Muscle layer of colon (tissue), 2 donors: ENCODE results near the gene MCF2L.

Experiments
- H3K27ac ChIP-seq: one replicate; pipeline ENCODE4 v1.7.0; 2013; ENCODE audit warnings: low read depth, mild to moderate bottlenecking, low read length, moderate library complexity
- H3K27me3 ChIP-seq, 2 donors: one replicate each; pipeline ENCODE4 v1.7.0; 2013; ENCODE audit warnings: low read length in 2 of 2, mild to moderate bottlenecking in 2 of 2; ENCODE audit not compliant: insufficient read depth in 2 of 2, control insufficient read depth in 1 of 2
- H3K36me3 ChIP-seq: one replicate; pipeline ENCODE4 v1.7.0; 2013; ENCODE audit warnings: mild to moderate bottlenecking, low read length; ENCODE audit not compliant: insufficient read depth
- H3K4me1 ChIP-seq: one replicate; pipeline ENCODE4 v1.7.0; 2013; ENCODE audit warnings: mild to moderate bottlenecking, low read length; ENCODE audit not compliant: insufficient read depth
- H3K4me3 ChIP-seq, 2 donors: one replicate each; pipeline ENCODE4 v1.7.0; 2013; ENCODE audit warnings: low read length in 2 of 2, low read depth in 1 of 2, mild to moderate bottlenecking in 1 of 2, moderate library complexity in 1 of 2
- H3K9ac ChIP-seq: one replicate; pipeline ENCODE4 v1.7.0; 2013; ENCODE audit warnings: low read length
- H3K9me3 ChIP-seq: one replicate; pipeline ENCODE4 v1.7.0; 2013; ENCODE audit warnings: mild to moderate bottlenecking, low read length
- donor health status: abdominal sarcoma.
- donor health status: Adenocarcinoma of cecum.

Gene MCF2L

GRCh38 chr13:113033054-113033850 is 64.2 kb downstream of the MCF2L start:
- H3K4me1 ChIP-seq = no peaks in the 10 kb centered on the region
- no peak overlapping the region for H3K4me3 ChIP-seq
- H3K36me3 ChIP-seq = no peaks in the 10 kb centered on the region
- no peak overlapping the region for H3K9ac ChIP-seq
- no peak overlapping the region for H3K27ac ChIP-seq
- H3K27me3 ChIP-seq = no peaks in the 10 kb centered on the region
- no peaks in the 10 kb centered on the region for H3K9me3 ChIP-seq

DNA sequence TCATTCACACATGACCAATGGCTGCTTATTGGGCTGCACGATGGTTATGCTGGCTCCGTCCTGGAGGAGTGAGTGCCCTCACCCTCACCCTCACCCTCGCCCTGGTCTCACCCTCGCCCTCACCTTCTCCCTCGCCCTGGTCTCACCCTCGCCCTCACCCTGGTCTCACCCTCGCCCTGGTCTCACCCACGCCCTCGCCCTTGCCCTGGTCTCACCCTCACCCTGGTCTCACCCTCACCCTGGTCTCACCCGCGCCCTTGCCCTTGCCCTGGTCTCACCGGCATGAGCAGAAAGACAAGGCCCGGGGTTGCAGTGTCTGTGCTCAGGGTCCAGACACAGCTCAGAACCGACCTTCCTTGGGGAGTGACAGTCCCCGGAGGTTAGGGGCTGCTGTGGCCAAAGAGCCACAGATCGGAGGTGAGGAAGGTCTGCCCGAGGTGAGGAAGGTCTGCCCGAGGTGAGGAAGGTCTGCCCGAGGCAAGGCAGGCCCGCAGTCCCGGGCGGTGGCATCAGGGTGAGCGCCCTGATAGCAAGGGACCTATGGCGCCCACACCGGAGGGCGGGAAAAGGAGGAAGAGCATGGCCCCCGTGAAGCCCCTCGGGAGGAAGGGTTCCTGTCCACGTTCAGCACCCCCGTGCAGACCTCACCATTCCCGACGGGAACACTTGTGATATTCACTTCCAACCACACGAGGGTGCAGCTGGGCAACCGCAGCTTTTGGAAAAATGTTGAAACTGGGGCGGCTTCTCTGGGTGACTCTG is 65.6 kb downstream of the MCF2L start:
- no peak overlapping the region for H3K9ac ChIP-seq
- H3K27ac ChIP-seq = no peak overlapping the region
- no peaks in the 10 kb centered on the region for H3K4me1 ChIP-seq
- no peaks in the 10 kb centered on the region for H3K27me3 ChIP-seq
- no peak overlapping the region for H3K4me3 ChIP-seq
- no peaks in the 10 kb centered on the region for H3K36me3 ChIP-seq
- no peaks in the 10 kb centered on the region for H3K9me3 ChIP-seq

- Histone ChIP-seq H3K9ac (no peak overlapping the region), H3K36me3 (no peaks in the 10 kb centered on the region), H3K27ac (no peak overlapping the region), H3K4me3 (no peak overlapping the region), H3K4me1 (no peaks in the 10 kb centered on the region), H3K9me3 (no peaks in the 10 kb centered on the region), H3K27me3 (no peaks in the 10 kb centered on the region)
Observed at GRCh38 chr13:113035213-113035800, 66.3 kb downstream of the MCF2L start.

DNA sequence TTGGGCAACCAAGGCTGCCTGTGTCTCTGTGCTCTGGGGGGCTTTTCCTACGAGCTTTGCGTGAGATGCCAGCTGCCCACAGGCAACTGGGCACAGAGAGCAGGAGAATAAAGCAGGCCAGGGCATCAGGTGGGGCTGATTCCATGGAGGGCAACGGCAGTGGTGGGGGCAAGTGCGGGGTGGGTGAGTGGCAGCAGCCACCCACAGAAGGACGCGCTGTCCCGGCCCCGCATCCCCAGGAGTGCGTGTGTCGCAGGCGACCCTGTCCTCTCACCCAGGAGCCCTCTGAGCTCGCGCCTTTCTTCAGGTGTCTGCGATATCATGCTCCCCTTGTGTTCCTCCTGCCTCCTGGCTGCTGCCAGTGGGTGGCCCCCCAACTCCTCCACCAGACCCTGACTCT is 67.4 kb downstream of the MCF2L start:
- no peak overlapping the region for H3K9ac ChIP-seq
- no peaks in the 10 kb centered on the region for H3K36me3 ChIP-seq
- no peaks in the 10 kb centered on the region for H3K9me3 ChIP-seq
- H3K4me1 ChIP-seq = no peaks in the 10 kb centered on the region
- no peak overlapping the region for H3K27ac ChIP-seq
- no peaks in the 10 kb centered on the region for H3K27me3 ChIP-seq
- H3K4me3 ChIP-seq = no peak overlapping the region

DNA sequence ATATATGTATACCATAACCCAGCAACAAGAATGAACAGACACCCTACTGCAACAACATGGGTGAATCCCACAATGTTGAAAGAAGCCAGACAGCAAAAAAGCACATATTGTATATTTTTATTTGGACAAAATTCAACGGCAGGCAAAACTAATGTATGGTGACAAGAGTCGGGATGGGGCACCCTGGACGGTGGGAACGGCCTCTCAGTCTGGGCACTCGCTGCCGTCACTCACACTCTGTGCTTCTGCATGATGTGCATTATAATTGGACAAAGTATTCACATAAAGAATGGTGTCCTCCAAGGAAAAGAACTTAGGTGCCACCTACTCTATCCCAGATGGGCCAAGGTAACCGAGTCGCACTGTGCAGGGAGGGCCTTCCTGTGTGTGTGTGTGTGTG is 71.0 kb downstream of the MCF2L start:
- Histone ChIP-seq H3K27me3 (no peaks in the 10 kb centered on the region), H3K9ac (no peak overlapping the region), H3K4me1 (no peaks in the 10 kb centered on the region), H3K9me3 (no peaks in the 10 kb centered on the region), H3K27ac (no peak overlapping the region), H3K4me3 (no peak overlapping the region), H3K36me3 (no peaks in the 10 kb centered on the region)

- Histone ChIP-seq H3K9ac (no peak overlapping the region), H3K27ac (no peak overlapping the region)
Observed at GRCh38 chr13:113040597-113041292, 71.7 kb downstream of the MCF2L start.

DNA sequence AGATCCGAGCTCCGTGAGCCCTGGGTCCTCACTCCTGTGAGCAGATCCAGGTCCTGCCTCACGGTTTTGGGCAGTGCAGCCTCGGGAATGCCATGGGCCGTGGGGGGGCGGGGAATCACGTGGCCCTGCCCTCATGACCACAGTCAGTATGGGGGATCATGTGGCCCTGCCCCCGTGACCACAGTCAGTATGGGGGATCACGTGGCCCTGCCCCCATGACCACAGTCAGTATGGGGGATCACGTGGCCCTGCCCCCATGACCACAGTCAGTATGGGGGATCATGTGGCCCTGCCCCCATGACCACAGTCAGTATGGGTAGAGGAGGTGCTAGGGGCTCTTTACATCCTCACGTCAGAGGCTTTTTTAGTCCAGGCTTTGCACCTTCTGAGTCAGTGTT is 72.3 kb downstream of the MCF2L start:
- no peaks in the 10 kb centered on the region for H3K4me1 ChIP-seq
- no peak overlapping the region for H3K9ac ChIP-seq
- no peaks in the 10 kb centered on the region for H3K9me3 ChIP-seq
- no peaks in the 10 kb centered on the region for H3K36me3 ChIP-seq
- H3K27ac ChIP-seq = no peak overlapping the region
- no peak overlapping the region for H3K4me3 ChIP-seq
- H3K27me3 ChIP-seq = no peaks in the 10 kb centered on the region

More at GRCh38 chr13:113040597-113041292, 71.7 kb downstream of the MCF2L start:
- no peaks in the 10 kb centered on the region for H3K9me3 ChIP-seq
- H3K36me3 ChIP-seq = no peaks in the 10 kb centered on the region
- H3K4me1 ChIP-seq = no peaks in the 10 kb centered on the region
- no peak overlapping the region for H3K4me3 ChIP-seq
- H3K27me3 ChIP-seq = no peaks in the 10 kb centered on the region

DNA sequence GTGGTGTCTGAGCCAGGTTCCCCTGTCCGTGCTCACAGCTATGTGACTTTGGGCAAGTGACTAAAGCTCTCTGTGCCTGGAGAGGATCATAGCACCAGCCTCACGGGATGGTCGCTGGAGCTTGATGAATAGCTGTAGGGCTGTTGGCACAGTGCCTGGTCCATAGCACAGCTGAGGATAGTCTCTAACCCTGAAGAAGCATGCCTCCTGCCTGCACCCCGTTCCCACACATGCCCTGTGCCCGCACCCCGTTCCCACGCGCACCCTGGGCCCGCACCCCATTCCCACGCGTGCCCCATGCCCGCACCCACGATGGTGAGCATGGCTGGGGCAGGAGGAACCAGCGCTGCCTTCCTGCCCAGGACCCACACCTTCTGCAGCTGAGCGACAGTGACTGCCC is 72.9 kb downstream of the MCF2L start:
- H3K36me3 ChIP-seq = no peaks in the 10 kb centered on the region
- no peaks in the 10 kb centered on the region for H3K9me3 ChIP-seq
- H3K4me3 ChIP-seq = no peak overlapping the region
- no peak overlapping the region for H3K27ac ChIP-seq
- H3K4me1 ChIP-seq = no peaks in the 10 kb centered on the region
- H3K27me3 ChIP-seq = no peaks in the 10 kb centered on the region
- no peak overlapping the region for H3K9ac ChIP-seq

GRCh38 chr13:113042456-113042855 is 73.4 kb downstream of the MCF2L start:
- no peaks in the 10 kb centered on the region for H3K36me3 ChIP-seq
- H3K27ac ChIP-seq = no peak overlapping the region
- no peak overlapping the region for H3K4me3 ChIP-seq
- no peaks in the 10 kb centered on the region for H3K9me3 ChIP-seq
- no peaks in the 10 kb centered on the region for H3K4me1 ChIP-seq
- H3K27me3 ChIP-seq = no peaks in the 10 kb centered on the region
- no peak overlapping the region for H3K9ac ChIP-seq

DNA sequence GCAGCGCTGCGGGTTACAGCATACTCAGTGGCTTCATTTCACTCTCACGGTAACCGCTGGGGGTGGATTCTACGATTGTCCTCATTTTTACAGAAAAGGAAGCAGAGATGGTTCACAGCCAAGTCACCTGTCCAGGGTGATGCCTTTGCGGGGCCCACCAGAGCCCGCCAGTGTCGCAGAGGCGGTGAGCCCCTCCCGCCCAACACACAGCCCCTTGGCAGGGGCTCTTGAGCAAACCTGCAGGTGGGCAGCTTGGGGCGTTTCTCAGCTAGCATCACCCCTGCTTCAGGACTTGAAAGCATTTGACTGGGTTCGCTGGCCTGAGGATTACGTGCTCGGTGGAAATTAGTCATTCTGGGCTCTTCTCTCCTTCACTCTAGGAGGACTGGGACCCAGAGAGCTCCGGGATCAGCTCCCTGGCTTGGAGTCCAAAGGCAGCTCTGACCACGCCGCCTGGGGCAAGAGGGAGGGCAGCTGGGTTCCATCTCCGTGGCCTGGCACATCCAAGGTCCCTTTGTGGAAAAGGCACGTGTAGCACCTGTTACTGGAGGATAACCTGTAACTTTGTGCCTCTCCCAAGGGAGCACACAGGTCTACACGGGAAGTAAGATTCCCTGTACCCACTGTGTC is 74.1 kb downstream of the MCF2L start:
- H3K9ac ChIP-seq = no peak overlapping the region

DNA sequence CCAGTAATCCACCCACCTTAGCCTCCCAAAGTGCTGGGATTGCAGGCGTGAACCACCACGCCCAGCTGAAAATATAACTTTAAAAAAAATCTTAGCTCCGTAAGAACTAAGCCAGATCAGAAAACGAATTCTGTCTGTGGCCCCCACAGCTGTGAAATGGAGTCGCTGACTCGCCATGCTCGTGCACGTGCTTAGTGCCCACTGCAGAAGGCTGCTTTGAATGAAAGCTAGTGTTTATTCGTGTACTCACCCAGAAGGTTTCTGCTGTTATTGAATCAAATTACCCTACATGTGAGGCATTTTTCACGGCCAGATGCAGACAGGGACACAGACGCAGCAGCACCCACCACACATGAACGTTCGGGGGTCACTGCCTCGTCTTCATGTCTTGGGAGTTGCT is 74.9 kb downstream of the MCF2L start:
- H3K9me3 ChIP-seq = no peaks in the 10 kb centered on the region
- no peaks in the 10 kb centered on the region for H3K4me1 ChIP-seq
- H3K27ac ChIP-seq = no peak overlapping the region
- H3K36me3 ChIP-seq = no peaks in the 10 kb centered on the region
- peaks cover 0 to 4% of the 10 kb centered on the region in 2 donors for H3K27me3 ChIP-seq
- H3K9ac ChIP-seq = no peak overlapping the region
- no peak overlapping the region for H3K4me3 ChIP-seq

More for the DNA sequence above, 74.1 kb downstream of the MCF2L start:
- H3K9me3 ChIP-seq = no peaks in the 10 kb centered on the region
- H3K27ac ChIP-seq = no peak overlapping the region
- no peaks in the 10 kb centered on the region for H3K36me3 ChIP-seq
- no peaks in the 10 kb centered on the region for H3K27me3 ChIP-seq
- H3K4me3 ChIP-seq = no peak overlapping the region
- H3K4me1 ChIP-seq = no peaks in the 10 kb centered on the region
